Neural crest cell (in vitro differentiated cells): ENCODE measurements around the gene CHGA. TPM values are rescaled to one million over a fixed set of nuclear protein-coding genes. Genes with fewer than 3 reads are reported as not detected.

Source experiments
- DNase-seq: peaks from one replicate; pipeline ENCODE4 v3.0.0; 2021; ENCODE audit warnings: low read depth, mixed read lengths, low spot score
- H3K27ac Mint-ChIP-seq: one replicate; pipeline ENCODE4 v1.8.0; 2021; ENCODE audit warnings: mild to moderate bottlenecking, mixed read lengths; ENCODE audit not compliant: unreplicated experiment
- H3K27me3 Mint-ChIP-seq: 2 replicates; pipeline ENCODE4 v1.8.0; 2021; ENCODE audit warnings: low read depth, mild to moderate bottlenecking, mixed read lengths
- H3K36me3 Mint-ChIP-seq: 2 replicates; pipeline ENCODE4 v1.8.0; 2021; ENCODE audit warnings: low read depth, mild to moderate bottlenecking, mixed read lengths
- H3K4me1 Mint-ChIP-seq: 2 replicates; pipeline ENCODE4 v1.8.0; 2021; ENCODE audit warnings: mixed read lengths
- H3K4me3 Mint-ChIP-seq: one replicate; pipeline ENCODE4 v1.8.0; 2021; ENCODE audit warnings: mild to moderate bottlenecking, mixed read lengths
- H3K9me3 Mint-ChIP-seq: 2 replicates; pipeline ENCODE4 v1.8.0; 2021; ENCODE audit warnings: mixed read lengths
- total RNA-seq: library from RNA; stranded (reverse); gene quantifications from 2 replicates; pipeline ENCODE4 v1.2.1, GENCODE V29; 2021
- TF ChIP-seq, protein P1 (sequence below): fragments of 200-600 bp; sonication (generic); conservative IDR thresholded peaks from 2 replicates; pipeline ENCODE4 v1.5.0; 2021; ENCODE audit warnings: antibody characterized with exemption, mild to moderate bottlenecking

CHGA gene
- total RNA-seq, 1 donor from 2014 or later = 4.3 TPM

DNA sequence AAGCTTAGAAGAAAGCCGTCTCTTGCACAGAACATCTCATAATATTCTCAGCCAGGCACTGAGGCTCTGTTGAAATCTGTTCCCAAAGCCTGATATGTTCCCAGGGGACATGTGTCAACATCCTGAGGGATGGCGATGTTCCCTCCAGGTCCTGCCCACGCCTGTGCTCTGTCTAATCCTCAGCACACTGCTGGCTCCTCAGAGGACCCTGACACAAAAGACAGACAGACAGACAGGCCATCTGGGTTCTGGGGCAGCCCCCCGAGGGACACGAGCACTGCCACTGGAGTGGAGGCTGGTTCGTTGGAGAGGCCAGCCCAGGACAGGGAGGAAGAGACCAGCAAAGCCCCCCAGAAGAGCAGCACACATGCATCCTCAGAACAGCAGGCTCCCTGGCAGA lies 27.8 kb downstream of the CHGA start:
- Mint-ChIP-seq H3K4me1 (peaks cover 4% of the 10 kb centered on the region), H3K9me3 (no peaks in the 10 kb centered on the region), H3K4me3 (no peak overlapping the region), H3K27ac (no peak overlapping the region), H3K36me3 (no peaks in the 10 kb centered on the region), H3K27me3 (no peaks in the 10 kb centered on the region)
- no peak for DNase-seq
- TF ChIP-seq, protein P1, sequence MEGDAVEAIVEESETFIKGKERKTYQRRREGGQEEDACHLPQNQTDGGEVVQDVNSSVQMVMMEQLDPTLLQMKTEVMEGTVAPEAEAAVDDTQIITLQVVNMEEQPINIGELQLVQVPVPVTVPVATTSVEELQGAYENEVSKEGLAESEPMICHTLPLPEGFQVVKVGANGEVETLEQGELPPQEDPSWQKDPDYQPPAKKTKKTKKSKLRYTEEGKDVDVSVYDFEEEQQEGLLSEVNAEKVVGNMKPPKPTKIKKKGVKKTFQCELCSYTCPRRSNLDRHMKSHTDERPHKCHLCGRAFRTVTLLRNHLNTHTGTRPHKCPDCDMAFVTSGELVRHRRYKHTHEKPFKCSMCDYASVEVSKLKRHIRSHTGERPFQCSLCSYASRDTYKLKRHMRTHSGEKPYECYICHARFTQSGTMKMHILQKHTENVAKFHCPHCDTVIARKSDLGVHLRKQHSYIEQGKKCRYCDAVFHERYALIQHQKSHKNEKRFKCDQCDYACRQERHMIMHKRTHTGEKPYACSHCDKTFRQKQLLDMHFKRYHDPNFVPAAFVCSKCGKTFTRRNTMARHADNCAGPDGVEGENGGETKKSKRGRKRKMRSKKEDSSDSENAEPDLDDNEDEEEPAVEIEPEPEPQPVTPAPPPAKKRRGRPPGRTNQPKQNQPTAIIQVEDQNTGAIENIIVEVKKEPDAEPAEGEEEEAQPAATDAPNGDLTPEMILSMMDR = no peak

GRCh38 chr14:92951261-92951660 lies 28.3 kb downstream of the CHGA start:
- H3K9me3 Mint-ChIP-seq = no peaks in the 10 kb centered on the region
- DNase-seq = no peak
- no peaks in the 10 kb centered on the region for H3K27me3 Mint-ChIP-seq
- no peaks in the 10 kb centered on the region for H3K36me3 Mint-ChIP-seq
- TF ChIP-seq, protein P1 = no peak
- H3K4me1 Mint-ChIP-seq = peaks cover 4% of the 10 kb centered on the region
- no peak overlapping the region for H3K4me3 Mint-ChIP-seq
- no peak overlapping the region for H3K27ac Mint-ChIP-seq

DNA sequence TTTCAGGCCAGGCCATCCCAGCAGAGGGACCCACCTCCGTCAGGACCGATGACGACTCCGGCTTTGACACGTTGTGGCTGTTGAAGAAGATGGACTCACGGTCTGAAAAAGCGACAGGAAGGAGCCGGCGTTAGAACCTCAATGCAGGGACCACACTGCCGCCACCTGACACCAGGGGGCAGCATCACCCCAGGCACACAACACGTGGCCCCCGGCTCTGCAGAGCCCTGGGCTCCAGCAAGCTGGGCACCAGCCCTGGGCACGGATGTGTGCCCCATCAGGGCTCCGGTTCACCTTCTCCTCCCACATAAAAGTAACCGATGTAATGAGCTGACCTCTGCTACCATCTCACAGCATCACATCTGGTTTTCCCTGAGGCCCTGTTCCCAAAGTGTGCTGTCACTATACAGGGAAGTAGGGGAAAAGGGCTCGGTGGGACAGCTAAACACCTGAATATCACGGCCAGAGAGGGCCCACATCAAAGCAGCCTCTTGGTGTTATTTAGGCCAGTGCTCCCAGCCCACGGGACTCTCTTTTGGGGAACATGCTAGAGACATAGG lies 29.0 kb downstream of the CHGA start:
- H3K4me1 Mint-ChIP-seq = peaks cover 4% of the 10 kb centered on the region
- no peaks in the 10 kb centered on the region for H3K27me3 Mint-ChIP-seq
- H3K4me3 Mint-ChIP-seq = no peak overlapping the region
- DNase-seq = peak; percentile 78
- no peaks in the 10 kb centered on the region for H3K9me3 Mint-ChIP-seq
- no peaks in the 10 kb centered on the region for H3K36me3 Mint-ChIP-seq
- TF ChIP-seq, protein P1 = peak; percentile 96
- no peak overlapping the region for H3K27ac Mint-ChIP-seq

- no peak overlapping the region for H3K27ac Mint-ChIP-seq
- H3K36me3 Mint-ChIP-seq = no peaks in the 10 kb centered on the region
- peaks cover 4% of the 10 kb centered on the region for H3K4me1 Mint-ChIP-seq
- TF ChIP-seq, protein P1 = no peak
- H3K9me3 Mint-ChIP-seq = no peaks in the 10 kb centered on the region
- no peaks in the 10 kb centered on the region for H3K27me3 Mint-ChIP-seq
- no peak for DNase-seq
- H3K4me3 Mint-ChIP-seq = no peak overlapping the region
Measured at GRCh38 chr14:92952481-92953298, 29.7 kb downstream of the CHGA start.

GRCh38 chr14:92953526-92953925 lies 30.6 kb downstream of the CHGA start:
- Mint-ChIP-seq H3K27ac (no peak overlapping the region), H3K27me3 (no peaks in the 10 kb centered on the region), H3K4me3 (no peak overlapping the region), H3K4me1 (peaks cover 7% of the 10 kb centered on the region), H3K9me3 (no peaks in the 10 kb centered on the region), H3K36me3 (no peaks in the 10 kb centered on the region)
- DNase-seq = no peak
- TF ChIP-seq, protein P1 = no peak
